ENCODE results near the gene RINL.
"Not testable (repeated sequence)": the region's sequence is repeated elsewhere in the genome, so short reads cannot be mapped to it uniquely, and the experiment has no call there.

Gene RINL

GRCh38 chr19:38831142-38831605 lies 46.9 kb downstream of the RINL start:
- DNase-seq, result peak; percentile 74 to 77 (median 75)

GRCh38 chr19:38830039-38830733 lies 47.9 kb downstream of the RINL start:
- DNase-seq, result peak in 2 of 3 donors; percentile 20 to 39

- peak; percentile 47 to 69 (median 66) for DNase-seq
Measured at GRCh38 chr19:38829203-38829602, 48.9 kb downstream of the RINL start.

GRCh38 chr19:38826856-38827551 lies 51.1 kb downstream of the RINL start:
- no peak for DNase-seq

GRCh38 chr19:38825936-38826335 lies 52.1 kb downstream of the RINL start:
- DNase-seq, result not testable (repeated sequence)

- DNase-seq, result not testable (repeated sequence)
Measured at GRCh38 chr19:38821230-38821825, 56.7 kb downstream of the RINL start.

- no peak for DNase-seq
Measured at GRCh38 chr19:38819231-38819920, 58.7 kb downstream of the RINL start.
